Thoracic aorta (tissue), 2 donors: ENCODE data around the gene ABLIM3. TPM values are rescaled to one million over a fixed set of nuclear protein-coding genes. Genes with fewer than 3 reads are reported as not detected.

Source experiments
- ATAC-seq: fragments of 150-250 bp; one replicate; pipeline ENCODE4 v1.8.0; 2017; ENCODE audit warnings: low read depth; ENCODE audit not compliant: insufficient number of reproducible peaks, low FRiP score
- DNase-seq: peaks from one replicate; pipeline ENCODE4 v3.0.0-alpha.2; 2020; ENCODE audit warnings: low spot score
- H3K27ac ChIP-seq, 2 donors: fragments of 200-600 bp; sonication (generic); 1 replicate in 1 of 2; 2 replicates in 1 of 2; pipeline ENCODE4 v1.5.1; 2016; ENCODE audit warnings: mild to moderate bottlenecking in 2 of 2, moderate library complexity in 2 of 2
- H3K27me3 ChIP-seq: fragments of 200-600 bp; sonication (generic); replicated peaks from 2 replicates; pipeline ENCODE4 v1.6.0; 2016; ENCODE audit warnings: mild to moderate bottlenecking; ENCODE audit not compliant: insufficient read depth
- H3K36me3 ChIP-seq: fragments of 200-600 bp; sonication (generic); one replicate; pipeline ENCODE4 v1.5.1; 2016
- H3K4me1 ChIP-seq, 2 donors: fragments of 200-600 bp; sonication (generic); 1 replicate in 1 of 2; 2 replicates in 1 of 2; pipeline versions ENCODE4 v1.5.1 to v1.6.0; 2016; ENCODE audit warnings: low read depth in 2 of 2, mild to moderate bottlenecking in 1 of 2; ENCODE audit not compliant: control insufficient read depth in 1 of 2
- H3K4me3 ChIP-seq: fragments of 200-600 bp; sonication (generic); 2 replicates; pipeline ENCODE4 v1.5.1; 2016; ENCODE audit warnings: mild to moderate bottlenecking
- H3K9me3 ChIP-seq: fragments of 200-600 bp; sonication (generic); 2 replicates; pipeline ENCODE4 v1.5.1; 2016
- CTCF ChIP-seq: fragments of 200-600 bp; sonication (generic); IDR thresholded peaks from one replicate; pipeline ENCODE4 v1.5.1; 2019; ENCODE audit warnings: antibody characterized with exemption
- total RNA-seq, 2 donors: library from RNA; depleted of rRNA; stranded (reverse); fragments of >200 nt; gene quantifications; one replicate each; pipeline versions ENCODE4 v1.1.0 to v1.2.3, GENCODE V29; 2016

Gene ABLIM3
- total RNA-seq, 2 donors from 2014 or later = 23.0 to 41.2 TPM

- H3K27ac ChIP-seq = no peak overlapping the region
- no peaks in the 10 kb centered on the region for H3K9me3 ChIP-seq
- H3K27me3 ChIP-seq = no peaks in the 10 kb centered on the region
- H3K4me1 ChIP-seq = no peaks in the 10 kb centered on the region
- ATAC-seq (no peak), DNase-seq (no peak)
- H3K36me3 ChIP-seq = peaks cover 10% of the 10 kb centered on the region
- no peak overlapping the region for H3K4me3 ChIP-seq
- TF ChIP-seq CTCF = no peak
These were observed 61.7 kb downstream of the ABLIM3 start for GRCh38 chr5:149202910-149203451.

GRCh38 chr5:149203921-149204441 is 62.7 kb downstream of the ABLIM3 start:
- ATAC-seq = no peak
- H3K4me3 ChIP-seq = no peak overlapping the region
- TF ChIP-seq CTCF = no peak
- H3K27ac ChIP-seq = no peak overlapping the region
- H3K9me3 ChIP-seq = no peaks in the 10 kb centered on the region
- no peaks in the 10 kb centered on the region for H3K4me1 ChIP-seq
- no peaks in the 10 kb centered on the region for H3K27me3 ChIP-seq
- peaks cover 10% of the 10 kb centered on the region for H3K36me3 ChIP-seq
- no peak for DNase-seq

GRCh38 chr5:149205625-149206523 is 64.6 kb downstream of the ABLIM3 start:
- peaks cover 6% of the 10 kb centered on the region for H3K36me3 ChIP-seq
- H3K27me3 ChIP-seq = no peaks in the 10 kb centered on the region
- DNase-seq (no peak), ATAC-seq (no peak)
- no peak overlapping the region for H3K4me3 ChIP-seq
- no peaks in the 10 kb centered on the region for H3K4me1 ChIP-seq
- no peak for TF ChIP-seq CTCF
- no peaks in the 10 kb centered on the region for H3K9me3 ChIP-seq
- H3K27ac ChIP-seq = no peak overlapping the region

- no peak overlapping the region for H3K4me3 ChIP-seq
- no peak for ATAC-seq
- H3K27me3 ChIP-seq = no peaks in the 10 kb centered on the region
- no peak overlapping the region for H3K27ac ChIP-seq
- TF ChIP-seq CTCF = no peak
- no peaks in the 10 kb centered on the region for H3K4me1 ChIP-seq
- peaks cover 11% of the 10 kb centered on the region for H3K36me3 ChIP-seq
- no peaks in the 10 kb centered on the region for H3K9me3 ChIP-seq
- no peak for DNase-seq
These were observed 65.3 kb downstream of the ABLIM3 start for GRCh38 chr5:149206524-149207141.

GRCh38 chr5:149207831-149208230 is 66.5 kb downstream of the ABLIM3 start:
- peaks cover 8% of the 10 kb centered on the region for H3K36me3 ChIP-seq
- H3K27ac ChIP-seq = no peak overlapping the region
- no peak for TF ChIP-seq CTCF
- no peaks in the 10 kb centered on the region for H3K9me3 ChIP-seq
- no peak overlapping the region for H3K4me3 ChIP-seq
- no peaks in the 10 kb centered on the region for H3K27me3 ChIP-seq
- no peaks in the 10 kb centered on the region for H3K4me1 ChIP-seq
- ATAC-seq = no peak
- no peak for DNase-seq
